ENCODE results near the gene KLHL3. TPM values are rescaled to one million over a fixed set of nuclear protein-coding genes. Genes with fewer than 3 reads are reported as not detected.
A peak's percentile ranks its signal among the peaks of the same experiment; 100 is the strongest.

KLHL3 gene
- total RNA-seq, 2 donors from 2014 or later, result 24.6 to 38.2 TPM

- TF ChIP-seq CTCF (IDR thresholded peaks at IDR 0.05), result no peak
- Histone ChIP-seq H3K27ac (no peak overlapping the region), H3K4me3 (no peak overlapping the region), H3K4me1 (peaks cover 0 to 9% of the 10 kb centered on the region in 2 donors), H3K9me3 (no peaks in the 10 kb centered on the region), H3K27me3 (no peaks in the 10 kb centered on the region), H3K36me3 (peaks cover 8% of the 10 kb centered on the region)
- DNase-seq (ENCODE audit: low spot score), result no peak
Measured at GRCh38 chr5:137706841-137707240, 29.0 kb downstream of the KLHL3 start.

DNA sequence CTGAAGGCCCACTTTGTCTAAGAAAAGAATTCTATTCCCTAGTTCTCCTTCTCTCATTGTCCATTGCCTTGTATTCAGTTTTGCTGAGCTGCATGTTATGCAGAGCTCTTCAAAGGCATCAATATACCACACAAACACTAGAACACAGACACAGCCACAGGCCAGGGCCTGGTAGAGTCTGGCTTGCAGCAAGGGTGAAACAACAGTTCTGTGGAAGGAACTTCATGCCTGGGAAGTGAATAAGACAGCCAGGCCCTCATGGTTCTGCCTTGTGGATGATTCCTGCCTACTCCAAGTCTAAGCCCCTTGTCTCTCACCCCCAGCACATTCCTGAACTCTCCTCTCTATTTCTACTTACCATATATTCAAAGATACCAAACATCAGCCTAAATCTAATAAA, 30.8 kb downstream of the KLHL3 start:
- no peaks in the 10 kb centered on the region for H3K9me3 ChIP-seq
- H3K4me1 ChIP-seq, result peaks cover 0 to 14% of the 10 kb centered on the region in 2 donors
- H3K27me3 ChIP-seq, result no peaks in the 10 kb centered on the region
- H3K4me3 ChIP-seq, result no peak overlapping the region
- H3K27ac ChIP-seq, result no peak overlapping the region
- no peak for DNase-seq (ENCODE audit: low spot score)
- H3K36me3 ChIP-seq, result peaks cover 8% of the 10 kb centered on the region
- TF ChIP-seq CTCF (IDR thresholded peaks at IDR 0.05), result no peak

DNA sequence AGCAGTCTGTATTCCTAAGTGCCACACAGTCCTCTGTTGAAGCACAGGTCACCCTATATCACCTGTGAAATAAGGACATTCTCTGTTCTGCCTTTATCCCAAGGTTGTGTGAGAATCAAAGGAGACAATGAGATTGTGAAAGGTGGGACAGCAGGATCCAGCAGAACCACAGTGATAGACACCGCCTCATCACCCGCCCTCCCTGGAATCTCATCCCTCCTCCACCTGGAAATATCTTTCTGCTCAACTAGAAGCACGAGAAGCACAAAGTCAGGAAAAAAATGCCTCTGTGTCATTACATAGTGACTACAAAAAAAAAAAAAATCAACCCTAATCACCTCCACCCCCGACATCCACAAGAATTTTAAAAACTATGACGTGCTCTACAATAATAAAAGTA, 32.3 kb downstream of the KLHL3 start:
- H3K9me3 ChIP-seq, result no peaks in the 10 kb centered on the region
- no peak for DNase-seq (ENCODE audit: low spot score)
- H3K27ac ChIP-seq, result no peak overlapping the region
- H3K27me3 ChIP-seq, result no peaks in the 10 kb centered on the region
- no peaks in the 10 kb centered on the region for H3K36me3 ChIP-seq
- peaks cover 0 to 15% of the 10 kb centered on the region in 2 donors for H3K4me1 ChIP-seq
- H3K4me3 ChIP-seq, result no peak overlapping the region
- TF ChIP-seq CTCF (IDR thresholded peaks at IDR 0.05), result no peak

DNA sequence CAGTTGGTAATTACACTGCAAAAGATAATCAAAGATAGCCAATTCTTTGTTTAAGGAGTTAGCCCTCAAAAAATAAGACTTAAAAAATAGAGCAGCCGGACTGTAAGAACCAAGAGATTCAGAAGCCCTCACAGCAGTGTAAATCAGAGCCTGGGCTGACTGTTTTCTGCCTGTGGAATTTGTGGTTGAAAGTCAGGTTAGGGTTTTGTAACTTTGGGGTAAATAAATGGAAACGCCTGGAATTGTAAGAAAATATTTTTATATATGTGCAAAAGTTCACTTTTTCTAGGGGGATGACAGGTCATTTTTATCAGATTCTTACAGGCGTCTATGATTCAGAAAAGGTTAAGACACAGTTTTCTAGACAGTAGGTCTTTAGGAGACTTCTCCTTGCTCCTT, 35.6 kb downstream of the KLHL3 start:
- TF ChIP-seq CTCF (IDR thresholded peaks at IDR 0.05), result no peak
- Histone ChIP-seq H3K9me3 (no peaks in the 10 kb centered on the region), H3K4me3 (no peak overlapping the region), H3K4me1 (peaks cover 0 to 27% of the 10 kb centered on the region in 2 donors), H3K36me3 (peaks cover 27% of the 10 kb centered on the region), H3K27ac (peak overlapping the region; percentile 23 to 67), H3K27me3 (no peaks in the 10 kb centered on the region)
- DNase-seq (ENCODE audit: low spot score), result no peak

GRCh38 chr5:137699336-137700281, 36.3 kb downstream of the KLHL3 start:
- no peak for TF ChIP-seq CTCF (IDR thresholded peaks at IDR 0.05)
- Histone ChIP-seq H3K27ac (peak overlapping the region; percentile 23 to 67), H3K4me1 (peaks cover 0 to 34% of the 10 kb centered on the region in 2 donors), H3K36me3 (peaks cover 27% of the 10 kb centered on the region), H3K27me3 (no peaks in the 10 kb centered on the region), H3K4me3 (no peak overlapping the region), H3K9me3 (no peaks in the 10 kb centered on the region)
- DNase-seq (ENCODE audit: low spot score), result no peak
